Measurements from ENCODE around the gene PJA1. TPM values are rescaled to one million over a fixed set of nuclear protein-coding genes. Genes with fewer than 3 reads are reported as not detected.
A peak's percentile ranks its signal among the peaks of the same experiment; 100 is the strongest.

Gene PJA1, protein sequence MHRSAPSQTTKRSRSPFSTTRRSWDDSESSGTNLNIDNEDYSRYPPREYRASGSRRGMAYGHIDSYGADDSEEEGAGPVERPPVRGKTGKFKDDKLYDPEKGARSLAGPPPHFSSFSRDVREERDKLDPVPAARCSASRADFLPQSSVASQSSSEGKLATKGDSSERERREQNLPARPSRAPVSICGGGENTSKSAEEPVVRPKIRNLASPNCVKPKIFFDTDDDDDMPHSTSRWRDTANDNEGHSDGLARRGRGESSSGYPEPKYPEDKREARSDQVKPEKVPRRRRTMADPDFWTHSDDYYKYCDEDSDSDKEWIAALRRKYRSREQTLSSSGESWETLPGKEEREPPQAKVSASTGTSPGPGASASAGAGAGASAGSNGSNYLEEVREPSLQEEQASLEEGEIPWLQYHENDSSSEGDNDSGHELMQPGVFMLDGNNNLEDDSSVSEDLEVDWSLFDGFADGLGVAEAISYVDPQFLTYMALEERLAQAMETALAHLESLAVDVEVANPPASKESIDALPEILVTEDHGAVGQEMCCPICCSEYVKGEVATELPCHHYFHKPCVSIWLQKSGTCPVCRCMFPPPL
- total RNA-seq (10 to 100 TPM; 23.8 to 32.2 (median 26.8) TPM), total RNA-seq (17.2 to 44.6 (median 34.8) reads per million in 29 experiments)
- 23.5 TPM for total RNA-seq (2013)

DNA sequence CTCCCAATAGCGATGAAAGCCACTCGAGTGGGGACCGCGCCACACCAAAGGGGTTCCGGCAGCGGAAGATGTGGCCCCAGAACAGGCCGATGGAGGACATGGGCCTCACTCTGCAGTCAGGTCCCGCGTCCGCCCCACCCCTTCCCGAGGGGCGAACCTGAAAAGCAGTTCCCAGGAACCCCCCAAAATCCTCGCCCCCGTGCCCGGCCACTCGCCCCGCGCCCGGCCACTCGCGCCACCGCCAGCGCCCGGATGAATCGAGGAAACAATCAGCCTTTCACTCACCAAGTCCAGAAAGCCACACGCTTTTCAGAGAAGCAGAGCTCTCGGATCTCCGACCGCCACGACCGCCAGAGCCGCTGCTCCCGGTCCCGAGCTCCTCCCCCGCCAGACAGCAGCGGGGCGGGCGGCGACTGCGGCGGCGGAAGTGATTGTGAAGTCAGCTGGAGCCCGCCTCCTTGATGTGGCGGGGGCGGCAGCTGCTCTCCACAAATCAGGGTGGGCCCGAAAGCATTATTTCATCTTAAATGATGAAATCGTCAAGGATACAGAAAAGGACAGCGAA is at the start of gene PJA1:
Gene PJA1, minus strand, starts transcription at position 367 of the 565 bp plus-strand sequence. CDS start 2,380 bp downstream, outside the sequence.
- H3K36me3 ChIP-seq (ENCODE audit: control insufficient read depth in 2 of 2, extremely low read depth in 1 of 2, insufficient read depth in 1 of 2, low read length in 1 of 2) = peaks cover 0 to 3% of the 10 kb centered on the region in 2 donors
- no peaks in the 10 kb centered on the region for H3K9me3 ChIP-seq
- Mint-ChIP-seq H3K36me3 (peaks cover 18% of the 10 kb centered on the region), H3K4me3 (peak within 1 kb of the TSS; percentile 81 to 89 (median 82)), H3K27ac (peak within 1 kb of the TSS; percentile 89), H3K9me3 (no peaks in the 10 kb centered on the region), H3K4me1 (peaks cover 27 to 33% (median 31%) of the 10 kb centered on the region in 3 donors), H3K27me3 (peaks cover 0 to 9% of the 10 kb centered on the region in 2 donors)
- POLR2A ChIA-PET = interaction anchor here in 1 of 2 donors (0.6 to 1.4 kb wide), 2 partner anchors 336 to 448 kb away, joined by 3 to 6 read pairs; partner anchors contain the start of gene EFNB1
- no peaks in the 10 kb centered on the region for H3K27me3 ChIP-seq (replicated peaks in 1 of 2; ENCODE audit: control insufficient read depth in 2 of 2, extremely low read depth in 1 of 2, insufficient read depth in 2 of 2, low read length in 1 of 2)
- peak within 1 kb of the TSS; percentile 72 for H3K27ac ChIP-seq (ENCODE audit: low read length)
- ATAC-seq (replicated peaks in 1 of 4) (peak; percentile 73 to 82 (median 77)), DNase-seq (peak; percentile 43 to 78 (median 65))
- CTCF ChIA-PET = interaction anchor here in 1 of 2 donors (1.0 to 1.8 kb wide), 3 partner anchors 46 to 338 kb away, joined by 3 to 8 read pairs (median 4); partner anchors contain the start of gene EFNB1
- peak within 1 kb of the TSS; percentile 80 to 82 for H3K4me3 ChIP-seq (ENCODE audit: control insufficient read depth in 1 of 2, extremely low read depth in 1 of 2, low read length in 1 of 2)
- WGBS (ENCODE audit: insufficient coverage) = under 1% methylated on average over 34 of the region's 48 CpGs
- peaks cover 2 to 18% of the 10 kb centered on the region in 2 experiments for H3K4me1 ChIP-seq (ENCODE audit: control insufficient read depth in 1 of 2, extremely low read depth in 1 of 2, insufficient read depth in 2 of 2, low read length in 2 of 2)

DNA sequence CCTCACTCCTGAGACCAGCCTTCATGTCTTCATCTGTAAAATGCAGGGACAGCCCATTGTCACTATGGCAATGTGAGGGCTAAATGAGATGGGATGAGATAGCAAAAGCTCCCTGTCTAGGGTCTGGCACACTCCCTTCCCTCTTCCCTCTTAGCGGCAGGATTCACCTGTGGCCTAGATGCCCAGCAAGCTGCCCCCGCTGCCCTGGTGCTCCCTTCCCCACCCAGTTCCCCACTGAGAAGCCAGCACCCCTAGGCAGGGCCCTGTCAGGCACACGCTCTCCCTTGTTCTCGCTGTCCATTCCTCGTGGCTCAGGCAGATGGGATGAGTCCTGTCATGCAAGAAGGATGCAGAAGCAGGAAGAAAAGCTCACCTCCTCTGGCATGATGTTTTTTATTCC is 49.2 kb upstream of the PJA1 start:
- no peaks in the 10 kb centered on the region for H3K9me3 ChIP-seq
- DNase-seq (no peak), ATAC-seq (replicated peaks in 1 of 4) (no peak)
- no peaks in the 10 kb centered on the region for H3K4me1 ChIP-seq (ENCODE audit: control insufficient read depth in 1 of 2, extremely low read depth in 1 of 2, insufficient read depth in 2 of 2, low read length in 2 of 2)
- no peak overlapping the region for H3K4me3 ChIP-seq (ENCODE audit: control insufficient read depth in 1 of 2, extremely low read depth in 1 of 2, low read length in 1 of 2)
- Mint-ChIP-seq H3K4me3 (no peak overlapping the region), H3K4me1 (no peaks in the 10 kb centered on the region), H3K36me3 (no peaks in the 10 kb centered on the region), H3K27me3 (peaks cover 0 to 14% of the 10 kb centered on the region in 2 donors), H3K9me3 (no peaks in the 10 kb centered on the region), H3K27ac (no peak overlapping the region)
- no peaks in the 10 kb centered on the region for H3K36me3 ChIP-seq (ENCODE audit: control insufficient read depth in 2 of 2, extremely low read depth in 1 of 2, insufficient read depth in 1 of 2, low read length in 1 of 2)
- H3K27me3 ChIP-seq (replicated peaks in 1 of 2; ENCODE audit: control insufficient read depth in 2 of 2, extremely low read depth in 1 of 2, insufficient read depth in 2 of 2, low read length in 1 of 2) = no peaks in the 10 kb centered on the region
- POLR2A ChIA-PET = interaction anchor here in 1 of 2 donors (0.6 kb wide), 1 partner anchor 38 kb away, joined by 3 read pairs; no protein-coding TSS in a partner anchor
- CTCF ChIA-PET = no interaction called here
- no peak overlapping the region for H3K27ac ChIP-seq (ENCODE audit: low read length)
- 86% methylated on average over 2 of the region's 5 CpGs for WGBS (ENCODE audit: insufficient coverage)

DNA sequence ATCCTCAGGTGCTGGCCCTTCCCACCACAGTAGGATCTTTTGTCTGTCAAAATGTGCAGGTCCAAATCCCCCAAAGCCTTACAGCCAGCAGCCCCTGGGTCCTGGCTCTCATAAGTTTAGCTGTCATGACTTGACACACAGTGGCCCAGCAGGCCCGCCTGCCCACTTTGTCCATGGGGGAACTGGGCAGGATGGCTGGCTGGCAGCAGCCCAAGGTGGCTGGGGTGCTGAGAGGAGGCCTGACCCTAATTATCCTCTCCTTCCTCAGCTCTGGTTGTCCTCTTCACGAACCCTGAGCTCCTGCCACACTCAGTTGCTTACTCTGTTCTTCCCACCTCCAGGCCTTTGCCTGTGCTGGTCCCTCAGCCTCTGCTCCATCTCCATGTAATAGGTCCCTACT is 46.4 kb upstream of the PJA1 start:
- Histone ChIP-seq H3K27ac (ENCODE audit: low read length) (no peak overlapping the region), H3K4me3 (ENCODE audit: control insufficient read depth in 1 of 2, extremely low read depth in 1 of 2, low read length in 1 of 2) (no peak overlapping the region), H3K9me3 (no peaks in the 10 kb centered on the region), H3K4me1 (ENCODE audit: control insufficient read depth in 1 of 2, extremely low read depth in 1 of 2, insufficient read depth in 2 of 2, low read length in 2 of 2) (no peaks in the 10 kb centered on the region), H3K27me3 (replicated peaks in 1 of 2; ENCODE audit: control insufficient read depth in 2 of 2, extremely low read depth in 1 of 2, insufficient read depth in 2 of 2, low read length in 1 of 2) (no peaks in the 10 kb centered on the region), H3K36me3 (ENCODE audit: control insufficient read depth in 2 of 2, extremely low read depth in 1 of 2, insufficient read depth in 1 of 2, low read length in 1 of 2) (no peaks in the 10 kb centered on the region)
- no peak overlapping the region for H3K4me3 Mint-ChIP-seq
- WGBS (ENCODE audit: insufficient coverage) = 40% methylated on average over 1 of the region's 2 CpGs
- ChIA-PET CTCF (interaction anchor here (0.5 to 1.4 kb wide), 4 partner anchors 11 to 391 kb away, joined by 3 read pairs; no protein-coding TSS in a partner anchor), POLR2A (no interaction called here)
- ATAC-seq (replicated peaks in 1 of 4) (no peak), DNase-seq (no peak)
- no peaks in the 10 kb centered on the region for H3K36me3 Mint-ChIP-seq
- H3K27ac Mint-ChIP-seq = no peak overlapping the region
- no peaks in the 10 kb centered on the region for H3K9me3 Mint-ChIP-seq
- H3K27me3 Mint-ChIP-seq = peaks cover 0 to 16% of the 10 kb centered on the region in 2 donors
- H3K4me1 Mint-ChIP-seq = no peaks in the 10 kb centered on the region

DNA sequence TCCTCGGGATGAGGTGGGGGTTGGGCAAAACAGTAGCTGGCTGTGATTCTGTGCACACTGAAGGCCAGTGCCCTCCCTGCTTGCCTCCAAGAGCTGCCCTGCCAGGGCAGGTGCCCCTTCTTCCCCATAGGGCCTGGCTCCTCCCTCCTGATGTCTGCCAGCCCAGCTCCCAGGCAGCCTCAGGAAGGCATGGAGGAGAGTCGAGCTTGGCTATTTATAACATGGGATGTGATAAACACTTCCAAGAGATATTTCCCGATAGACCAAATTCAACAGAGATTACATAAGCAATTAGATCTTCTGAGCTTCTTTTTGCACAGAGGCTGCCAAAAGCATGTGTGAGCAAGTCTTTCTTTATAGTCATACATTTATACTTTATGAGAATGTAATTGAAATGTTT is 45.3 kb upstream of the PJA1 start:
- no peaks in the 10 kb centered on the region for H3K4me1 Mint-ChIP-seq
- H3K9me3 Mint-ChIP-seq = no peaks in the 10 kb centered on the region
- ATAC-seq (replicated peaks in 1 of 4) = no peak
- no peak for DNase-seq
- Histone ChIP-seq H3K36me3 (ENCODE audit: control insufficient read depth in 2 of 2, extremely low read depth in 1 of 2, insufficient read depth in 1 of 2, low read length in 1 of 2) (no peaks in the 10 kb centered on the region), H3K27me3 (replicated peaks in 1 of 2; ENCODE audit: control insufficient read depth in 2 of 2, extremely low read depth in 1 of 2, insufficient read depth in 2 of 2, low read length in 1 of 2) (no peaks in the 10 kb centered on the region), H3K27ac (ENCODE audit: low read length) (no peak overlapping the region), H3K4me1 (ENCODE audit: control insufficient read depth in 1 of 2, extremely low read depth in 1 of 2, insufficient read depth in 2 of 2, low read length in 2 of 2) (no peaks in the 10 kb centered on the region), H3K9me3 (no peaks in the 10 kb centered on the region), H3K4me3 (ENCODE audit: control insufficient read depth in 1 of 2, extremely low read depth in 1 of 2, low read length in 1 of 2) (no peak overlapping the region)
- H3K27me3 Mint-ChIP-seq = peaks cover 0 to 16% of the 10 kb centered on the region in 2 donors
- POLR2A ChIA-PET = no interaction called here
- CTCF ChIA-PET = no interaction called here
- no CpG with 5 or more reads among the region's 3 CpGs for WGBS (ENCODE audit: insufficient coverage)
- H3K4me3 Mint-ChIP-seq = no peak overlapping the region
- no peak overlapping the region for H3K27ac Mint-ChIP-seq
- no peaks in the 10 kb centered on the region for H3K36me3 Mint-ChIP-seq

DNA sequence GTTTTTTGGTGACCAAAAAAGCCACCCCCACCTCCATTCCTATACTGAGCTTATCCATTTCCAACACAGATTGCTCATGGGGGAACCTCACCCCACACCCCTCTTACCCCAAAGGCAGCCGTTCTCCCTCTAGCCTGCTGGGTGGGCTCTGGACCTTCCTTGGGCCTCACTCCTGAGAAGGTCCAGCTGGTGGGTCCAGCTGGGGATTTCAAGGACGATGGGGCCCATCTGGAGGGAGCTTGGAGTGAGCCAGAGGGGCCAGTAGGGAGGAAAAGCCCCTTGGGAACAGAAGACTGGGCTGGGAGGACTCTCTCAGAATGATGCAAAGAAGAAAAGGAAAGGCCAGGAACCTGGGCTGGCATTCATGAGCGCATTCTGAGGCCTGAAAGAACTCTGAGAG is 42.0 kb upstream of the PJA1 start:
- Mint-ChIP-seq H3K36me3 (no peaks in the 10 kb centered on the region), H3K4me1 (no peaks in the 10 kb centered on the region), H3K27me3 (peaks cover 0 to 17% of the 10 kb centered on the region in 2 donors), H3K27ac (no peak overlapping the region), H3K4me3 (no peak overlapping the region), H3K9me3 (no peaks in the 10 kb centered on the region)
- H3K27me3 ChIP-seq (replicated peaks in 1 of 2; ENCODE audit: control insufficient read depth in 2 of 2, extremely low read depth in 1 of 2, insufficient read depth in 2 of 2, low read length in 1 of 2) = no peaks in the 10 kb centered on the region
- DNase-seq (no peak), ATAC-seq (replicated peaks in 1 of 4) (no peak)
- H3K4me1 ChIP-seq (ENCODE audit: control insufficient read depth in 1 of 2, extremely low read depth in 1 of 2, insufficient read depth in 2 of 2, low read length in 2 of 2) = no peaks in the 10 kb centered on the region
- 60% methylated on average over 1 of the region's 3 CpGs for WGBS (ENCODE audit: insufficient coverage)
- CTCF ChIA-PET = interaction anchor here in 1 of 2 donors (0.5 kb wide), 1 partner anchor 41 kb away, joined by 3 read pairs; no protein-coding TSS in a partner anchor
- POLR2A ChIA-PET = no interaction called here
- H3K27ac ChIP-seq (ENCODE audit: low read length) = no peak overlapping the region
- no peak overlapping the region for H3K4me3 ChIP-seq (ENCODE audit: control insufficient read depth in 1 of 2, extremely low read depth in 1 of 2, low read length in 1 of 2)
- H3K9me3 ChIP-seq = no peaks in the 10 kb centered on the region
- H3K36me3 ChIP-seq (ENCODE audit: control insufficient read depth in 2 of 2, extremely low read depth in 1 of 2, insufficient read depth in 1 of 2, low read length in 1 of 2) = no peaks in the 10 kb centered on the region

DNA sequence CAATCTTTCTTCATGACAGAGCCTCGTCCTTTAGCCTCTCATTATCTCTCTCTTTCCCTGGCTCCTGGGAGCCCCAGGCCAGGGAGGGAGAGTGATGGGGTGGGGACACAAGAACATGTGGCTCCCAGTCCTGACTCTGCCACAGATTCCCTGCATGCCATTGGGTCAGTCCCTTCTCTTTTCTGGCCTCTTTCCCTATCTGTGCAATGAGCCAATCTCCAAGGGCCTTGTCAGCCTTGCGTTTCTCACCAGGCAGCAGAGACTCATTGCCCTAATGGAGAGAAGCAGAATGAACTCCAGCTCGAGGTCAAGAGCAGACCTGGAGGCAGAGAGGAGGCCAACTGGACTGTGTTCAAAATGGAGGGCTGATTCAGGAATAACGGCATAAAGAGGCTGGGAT is 38.4 kb upstream of the PJA1 start:
- 100% methylated on average over 1 of the region's 4 CpGs for WGBS (ENCODE audit: insufficient coverage)
- H3K27ac ChIP-seq (ENCODE audit: low read length) = no peak overlapping the region
- no peak overlapping the region for H3K4me3 ChIP-seq (ENCODE audit: control insufficient read depth in 1 of 2, extremely low read depth in 1 of 2, low read length in 1 of 2)
- no peak for DNase-seq
- Mint-ChIP-seq H3K4me3 (no peak overlapping the region), H3K36me3 (no peaks in the 10 kb centered on the region), H3K4me1 (no peaks in the 10 kb centered on the region), H3K9me3 (no peaks in the 10 kb centered on the region), H3K27me3 (peaks cover 0 to 10% of the 10 kb centered on the region in 2 donors), H3K27ac (no peak overlapping the region)
- no peaks in the 10 kb centered on the region for H3K9me3 ChIP-seq
- ATAC-seq (replicated peaks in 1 of 4) = no peak
- H3K27me3 ChIP-seq (replicated peaks in 1 of 2; ENCODE audit: control insufficient read depth in 2 of 2, extremely low read depth in 1 of 2, insufficient read depth in 2 of 2, low read length in 1 of 2) = no peaks in the 10 kb centered on the region
- POLR2A ChIA-PET = no interaction called here
- no peaks in the 10 kb centered on the region for H3K4me1 ChIP-seq (ENCODE audit: control insufficient read depth in 1 of 2, extremely low read depth in 1 of 2, insufficient read depth in 2 of 2, low read length in 2 of 2)
- no peaks in the 10 kb centered on the region for H3K36me3 ChIP-seq (ENCODE audit: control insufficient read depth in 2 of 2, extremely low read depth in 1 of 2, insufficient read depth in 1 of 2, low read length in 1 of 2)
- CTCF ChIA-PET = no interaction called here

Measured in T-cell (primary cell).